IMR-90 (cell line): ENCODE data around the gene OR4F6. TPM values are rescaled to one million over a fixed set of nuclear protein-coding genes. Genes with fewer than 3 reads are reported as not detected.

ENCODE experiments used
- ATAC-seq: fragments of 200-7000 bp; cut with Tn5 transposase; 2 replicates; pipeline ENCODE4 v1.9.1; 2020; ENCODE audit warnings: low read depth, mild to moderate bottlenecking, moderate library complexity
- BruUV-seq: library from RNA; stranded (reverse); fragments of 400-500 nt; replicated peaks from 2 replicates; lab custom pipeline; 2021; lab: Mats Ljungman, UMichigan
- CTCF ChIA-PET: fragments of 300-600 bp; formaldehyde crosslinking; extraction: SDS; loops from one replicate; lab custom pipeline; 2021; ENCODE audit warnings: antibody characterized with exemption; lab: Yijun Ruan, JAX
- POLR2A ChIA-PET: fragments of 300-600 bp; sonication (Branson Sonifier 250); formaldehyde crosslinking; loops from one replicate; lab custom pipeline; 2022; ENCODE audit warnings: antibody characterized with exemption; ENCODE audit not compliant: unreplicated experiment; lab: Charles Lee
- DNase-seq: peaks from one replicate; pipeline ENCODE4 v3.0.0; 2013
- H2AFZ ChIP-seq: replicated peaks from 2 replicates; pipeline ENCODE3; 2013; ENCODE audit warnings: low read length, mild to moderate bottlenecking; ENCODE audit not compliant: poor library complexity
- H2AK5ac ChIP-seq: 2 replicates; pipeline ENCODE4 v1.6.1; 2013; ENCODE audit warnings: low read depth, low read length, inconsistent platforms
- H2AK9ac ChIP-seq: replicated peaks from 2 replicates; pipeline ENCODE3; 2013; ENCODE audit warnings: mild to moderate bottlenecking, low read depth, low read length, moderate library complexity; ENCODE audit not compliant: poor library complexity
- H2BK120ac ChIP-seq: 2 replicates; pipeline ENCODE4 v1.6.1; 2013; ENCODE audit warnings: low read depth, low read length, inconsistent platforms
- H2BK15ac ChIP-seq: 3 replicates; pipeline ENCODE4 v1.6.1; 2013; ENCODE audit warnings: low read depth, low read length, inconsistent platforms
- H2BK20ac ChIP-seq: 2 replicates; pipeline ENCODE4 v1.6.1; 2013; ENCODE audit warnings: low read depth, mild to moderate bottlenecking, inconsistent platforms, low read length, moderate library complexity
- H2BK5ac ChIP-seq: 2 replicates; pipeline ENCODE4 v1.6.1; 2013; ENCODE audit warnings: mild to moderate bottlenecking, low read depth, low read length, inconsistent platforms; ENCODE audit not compliant: poor library complexity, severe bottlenecking
- H3K14ac ChIP-seq: replicated peaks from 2 replicates; pipeline ENCODE4 v1.6.1; 2013; ENCODE audit warnings: low read depth, low read length, inconsistent platforms
- H3K18ac ChIP-seq: 2 replicates; pipeline ENCODE4 v1.6.1; 2013; ENCODE audit warnings: low read depth, low read length, control low read depth
- H3K23ac ChIP-seq: 2 replicates; pipeline ENCODE4 v1.6.1; 2013; ENCODE audit warnings: low read depth, low read length, inconsistent platforms
- H3K27ac ChIP-seq: 2 replicates; pipeline ENCODE4 v1.5.1; 2013; ENCODE audit warnings: mild to moderate bottlenecking, control low read depth, low read length; ENCODE audit not compliant: insufficient read depth
- H3K27me3 ChIP-seq: 2 replicates; pipeline ENCODE4 v1.6.1; 2013; ENCODE audit warnings: low read length; ENCODE audit not compliant: control insufficient read depth, insufficient read depth
- H3K36me3 ChIP-seq: 2 replicates; pipeline ENCODE4 v1.6.1; 2013; ENCODE audit warnings: low read length, mixed read lengths; ENCODE audit not compliant: control insufficient read depth, insufficient read depth
- H3K4ac ChIP-seq: 2 replicates; pipeline ENCODE4 v1.6.1; 2013; ENCODE audit warnings: low read depth, low read length, inconsistent platforms
- H3K4me1 ChIP-seq: 2 replicates; pipeline ENCODE4 v1.6.1; 2013; ENCODE audit warnings: low read length, mixed read lengths; ENCODE audit not compliant: control insufficient read depth, insufficient read depth
- H3K4me2 ChIP-seq: 2 replicates; pipeline ENCODE4 v1.6.1; 2013; ENCODE audit warnings: low read depth, mild to moderate bottlenecking, control low read depth, low read length, moderate library complexity
- H3K4me3 ChIP-seq: 2 replicates; pipeline ENCODE4 v1.5.1; 2013; ENCODE audit warnings: low read depth, mild to moderate bottlenecking, control low read depth, low read length, moderate library complexity; ENCODE audit not compliant: insufficient read depth
- H3K56ac ChIP-seq: 2 replicates; pipeline ENCODE4 v1.6.1; 2013; ENCODE audit warnings: low read length, inconsistent platforms; ENCODE audit not compliant: insufficient read depth; ENCODE audit errors: extremely low read depth
- H3K79me1 ChIP-seq, 2 experiments: 2 replicates each; pipeline ENCODE4 v1.6.1; 2013; ENCODE audit warnings: low read length in 2 of 2, inconsistent platforms in 1 of 2, low read depth in 1 of 2
- H3K9ac ChIP-seq: 2 replicates; pipeline ENCODE4 v1.6.1; 2013; ENCODE audit warnings: low read depth, low read length, control low read depth
- H3K9me1 ChIP-seq: 2 replicates; pipeline ENCODE4 v1.6.1; 2013; ENCODE audit warnings: low read length, inconsistent platforms; ENCODE audit not compliant: insufficient read depth
- H3K9me3 ChIP-seq: 2 replicates; pipeline ENCODE4 v1.6.1; 2013; ENCODE audit warnings: low read length; ENCODE audit not compliant: control insufficient read depth, insufficient read depth
- H4K20me1 ChIP-seq: 2 replicates; pipeline ENCODE4 v1.6.1; 2013; ENCODE audit warnings: low read length, inconsistent platforms; ENCODE audit not compliant: insufficient read depth
- H4K5ac ChIP-seq: 2 replicates; pipeline ENCODE4 v1.6.1; 2013; ENCODE audit warnings: mild to moderate bottlenecking, low read depth, low read length, control low read depth
- H4K8ac ChIP-seq, 2 experiments: 2 replicates each; pipeline ENCODE4 v1.6.1; 2013; ENCODE audit warnings: low read depth in 2 of 2, low read length in 2 of 2, control low read depth in 1 of 2, inconsistent platforms in 1 of 2
- H4K91ac ChIP-seq: 2 replicates; pipeline ENCODE4 v1.6.1; 2013; ENCODE audit warnings: low read depth, low read length, inconsistent platforms; ENCODE audit not compliant: insufficient read depth
- BHLHE40 ChIP-seq: fragments of 150-350 bp; IDR thresholded peaks from 2 replicates; pipeline ENCODE4 v1.6.1; 2016; ENCODE audit warnings: mild to moderate bottlenecking, low read depth, low read length
- CEBPB ChIP-seq: IDR thresholded peaks from 2 replicates; pipeline ENCODE4 v1.6.1; 2012; ENCODE audit warnings: low read depth, low read length, improper control_type of control experiment
- CHD1 ChIP-seq: IDR thresholded peaks from 2 replicates; pipeline ENCODE4 v1.6.1; 2012; ENCODE audit warnings: low read depth, low read length, improper control_type of control experiment
- FOS ChIP-seq: fragments of 150-350 bp; IDR thresholded peaks from 2 replicates; pipeline ENCODE4 v1.6.1; 2016; ENCODE audit warnings: low read depth, low read length
- MAFK ChIP-seq: IDR thresholded peaks from 2 replicates; pipeline ENCODE4 v1.6.1; 2012; ENCODE audit warnings: low read depth, low read length, improper control_type of control experiment
- MAZ ChIP-seq: IDR thresholded peaks from 2 replicates; pipeline ENCODE4 v1.6.1; 2012; ENCODE audit warnings: low read depth, mild to moderate bottlenecking, low read length, improper control_type of control experiment, moderate library complexity, borderline replicate concordance
- POLR2A ChIP-seq: IDR thresholded peaks from 2 replicates; pipeline ENCODE4 v1.6.1; 2012; ENCODE audit warnings: mild to moderate bottlenecking, low read depth, low read length
- dilution Hi-C: fragments of 300-500 bp; cut with HindIII; formaldehyde crosslinking; loops from one replicate; pipeline ENCODE4 v1.14.3; 2018; ENCODE audit warnings: low sequenced_read_pairs; ENCODE audit not compliant: unreplicated experiment
- in situ Hi-C: fragments of 300-500 bp; cut with MboI; formaldehyde crosslinking; loops from 3 replicates; pipeline ENCODE4 v1.14.3; 2019; ENCODE audit warnings: low sequenced_read_pairs, inconsistent platforms, mixed read lengths
- intact Hi-C: fragments of 100-400 bp; cut with micrococcal nuclease; formaldehyde crosslinking; loops from 2 replicates; pipeline ENCODE4 v1.10.0; 2022
- polyA plus RNA-seq, 3 experiments: library from polyadenylated mRNA; depleted of rRNA; stranded (reverse); fragments of >200 nt; gene quantifications; 2 replicates each; pipeline ENCODE4 v1.2.3, GENCODE V29; 2012; ENCODE audit warnings: low replicate concordance in 1 of 3
- total RNA-seq: library from RNA; depleted of rRNA; stranded (reverse); fragments of >200 nt; gene quantifications from 2 replicates; pipeline ENCODE4 v1.2.3, GENCODE V29; 2012
- TF ChIP-seq, protein P1 (sequence below): conservative IDR thresholded peaks from 2 replicates; pipeline ENCODE4 v1.5.1; 2012; ENCODE audit warnings: mild to moderate bottlenecking, low read depth, low read length, improper control_type of control experiment

OR4F6 gene
- total and polyA plus RNA-seq, 2 of the 4 experiments (the other 2 are of a cell fraction), result not detected

DNA sequence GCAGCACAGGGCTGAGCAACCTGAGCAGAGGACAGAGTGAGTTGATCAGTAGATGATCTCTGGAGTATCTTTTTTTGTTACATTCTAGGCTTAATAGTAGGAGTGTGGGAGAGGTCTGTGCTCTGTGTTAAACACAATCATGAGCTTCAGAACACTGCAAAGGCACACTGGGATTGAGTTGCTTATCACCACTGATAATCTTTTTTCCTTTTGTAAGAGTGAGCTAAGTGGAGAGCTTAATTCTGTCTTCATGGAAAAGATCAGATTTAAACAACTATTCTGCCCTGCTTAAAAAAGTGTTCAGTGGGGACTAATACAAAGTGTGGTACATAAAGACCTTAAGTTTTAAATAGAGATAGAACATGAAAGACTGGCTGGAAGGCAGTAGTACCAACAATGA, 1.1 kb downstream of the OR4F6 start:
- H3K36me3 ChIP-seq, result no peaks in the 10 kb centered on the region
- H3K4me3 ChIP-seq, result no peak overlapping the region
- peak overlapping the region; percentile 83; the same call in 1 of the 2 replicates for H2AK5ac ChIP-seq
- no peak overlapping the region for H3K9ac ChIP-seq
- CTCF ChIA-PET, result interaction anchor here (0.7 kb wide), 1 partner anchor 9 kb away, joined by 3 read pairs; no protein-coding TSS in a partner anchor
- H3K9me3 ChIP-seq, result 0 out of 2 replicates have a peak, but pooled peaks cover 2% of the 10 kb centered on the region
- H4K8ac ChIP-seq, result peak overlapping the region in 1 of 2 experiments; percentile 28; a peak in 1 of 4 replicates
- in situ Hi-C loops (no loop called here), intact Hi-C loops (no loop called here), dilution Hi-C loops (no loop called here)
- peak overlapping the region; percentile 78 for H3K4ac ChIP-seq
- peak overlapping the region; percentile 25; the same call in 1 of the 3 replicates for H2BK15ac ChIP-seq
- H3K27me3 ChIP-seq, result no peaks in the 10 kb centered on the region
- TF ChIP-seq, protein P1, sequence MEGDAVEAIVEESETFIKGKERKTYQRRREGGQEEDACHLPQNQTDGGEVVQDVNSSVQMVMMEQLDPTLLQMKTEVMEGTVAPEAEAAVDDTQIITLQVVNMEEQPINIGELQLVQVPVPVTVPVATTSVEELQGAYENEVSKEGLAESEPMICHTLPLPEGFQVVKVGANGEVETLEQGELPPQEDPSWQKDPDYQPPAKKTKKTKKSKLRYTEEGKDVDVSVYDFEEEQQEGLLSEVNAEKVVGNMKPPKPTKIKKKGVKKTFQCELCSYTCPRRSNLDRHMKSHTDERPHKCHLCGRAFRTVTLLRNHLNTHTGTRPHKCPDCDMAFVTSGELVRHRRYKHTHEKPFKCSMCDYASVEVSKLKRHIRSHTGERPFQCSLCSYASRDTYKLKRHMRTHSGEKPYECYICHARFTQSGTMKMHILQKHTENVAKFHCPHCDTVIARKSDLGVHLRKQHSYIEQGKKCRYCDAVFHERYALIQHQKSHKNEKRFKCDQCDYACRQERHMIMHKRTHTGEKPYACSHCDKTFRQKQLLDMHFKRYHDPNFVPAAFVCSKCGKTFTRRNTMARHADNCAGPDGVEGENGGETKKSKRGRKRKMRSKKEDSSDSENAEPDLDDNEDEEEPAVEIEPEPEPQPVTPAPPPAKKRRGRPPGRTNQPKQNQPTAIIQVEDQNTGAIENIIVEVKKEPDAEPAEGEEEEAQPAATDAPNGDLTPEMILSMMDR, result no peak
- TF ChIP-seq CHD1, result no peak
- TF ChIP-seq POLR2A, result no peak
- no peak for TF ChIP-seq FOS
- no peak for TF ChIP-seq CEBPB
- no peak for TF ChIP-seq MAZ
- TF ChIP-seq MAFK, result no peak
- TF ChIP-seq BHLHE40, result no peak
- peak overlapping the region; percentile 71 for H2BK20ac ChIP-seq
- DNase-seq (no peak), ATAC-seq (no peak)
- no peaks in the 10 kb centered on the region for H4K20me1 ChIP-seq
- POLR2A ChIA-PET, result no interaction called here
- peak overlapping the region; percentile 53 for H3K23ac ChIP-seq
- H3K14ac ChIP-seq, result peak overlapping the region; percentile 43
- H3K9me1 ChIP-seq, result 0 out of 2 replicates have a peak, but pooled peaks cover 3% of the 10 kb centered on the region
- H2BK5ac ChIP-seq, result peak overlapping the region; percentile 70
- H4K91ac ChIP-seq, result peak overlapping the region; percentile 21; the same call in 1 of the 2 replicates
- BruUV-seq, result no TSS peak
- peak overlapping the region; percentile 22 for H4K5ac ChIP-seq
- H3K79me1 ChIP-seq, result no peaks in the 10 kb centered on the region
- no peak overlapping the region for H2AFZ ChIP-seq
- H2BK120ac ChIP-seq, result peak overlapping the region; percentile 60
- no peak overlapping the region for H2AK9ac ChIP-seq
- peaks cover 11% of the 10 kb centered on the region for H3K4me1 ChIP-seq
- H3K56ac ChIP-seq, result no peak overlapping the region
- no peak overlapping the region for H3K27ac ChIP-seq
- H3K18ac ChIP-seq, result peak overlapping the region; percentile 67
- H3K4me2 ChIP-seq, result no peak overlapping the region
